HG03103 (cell line): ENCODE data around the gene SUGT1.
A peak's percentile ranks its signal among the peaks of the same experiment; 100 is the strongest.
"Not testable (repeated sequence)": the region's sequence is repeated elsewhere in the genome, so short reads cannot be mapped to it uniquely, and the experiment has no call there.

Experiments
- ATAC-seq: cut with Tn5 transposase; IDR thresholded peaks from one replicate; pipeline ENCODE4 v1.9.1; 2021; ENCODE audit warnings: low read depth; ENCODE audit not compliant: unreplicated experiment

The SUGT1 gene

DNA sequence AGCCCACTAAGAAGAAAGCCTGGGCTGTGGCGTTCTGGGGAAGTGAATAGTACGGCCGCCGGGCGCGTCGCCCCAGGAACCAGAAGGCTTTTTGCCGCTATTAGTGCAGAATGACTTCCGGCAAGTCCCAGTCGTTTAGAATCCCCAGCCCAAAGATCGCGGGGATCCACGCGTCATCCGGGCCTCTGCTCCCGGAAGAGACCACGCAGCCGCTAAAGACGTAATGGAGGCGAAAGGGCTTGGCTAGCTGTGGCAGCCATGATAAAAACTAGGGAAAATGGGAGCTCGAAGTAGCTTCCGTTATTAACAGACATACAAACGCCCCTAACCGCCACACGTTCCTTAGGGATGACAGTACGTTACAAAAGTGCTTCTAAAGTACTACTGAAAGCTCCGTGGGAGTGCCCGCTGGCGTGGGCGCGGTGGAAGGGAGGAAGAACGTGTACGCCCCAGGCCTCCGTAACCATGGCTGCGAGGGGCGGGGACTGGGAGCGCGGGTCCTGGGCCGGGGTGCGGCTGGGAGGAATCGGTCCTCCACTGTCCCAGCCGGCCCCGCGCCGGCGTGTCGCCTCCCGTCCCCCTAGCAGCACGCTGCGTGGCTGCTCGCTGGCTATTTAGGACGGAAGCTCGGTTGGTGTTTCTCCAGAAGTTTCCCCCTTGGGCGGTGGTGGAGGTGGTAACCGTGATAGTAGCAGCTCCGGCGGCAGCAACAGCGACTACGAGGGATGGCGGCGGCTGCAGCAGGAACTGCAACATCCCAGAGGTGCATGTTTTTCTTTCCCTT, at the start of gene SUGT1:
TSS of gene SUGT1 (plus strand) at position 641 of the 784 bp plus-strand sequence. CDS start at position 726, 85 bp downstream.
- ATAC-seq: peak; percentile 90

DNA sequence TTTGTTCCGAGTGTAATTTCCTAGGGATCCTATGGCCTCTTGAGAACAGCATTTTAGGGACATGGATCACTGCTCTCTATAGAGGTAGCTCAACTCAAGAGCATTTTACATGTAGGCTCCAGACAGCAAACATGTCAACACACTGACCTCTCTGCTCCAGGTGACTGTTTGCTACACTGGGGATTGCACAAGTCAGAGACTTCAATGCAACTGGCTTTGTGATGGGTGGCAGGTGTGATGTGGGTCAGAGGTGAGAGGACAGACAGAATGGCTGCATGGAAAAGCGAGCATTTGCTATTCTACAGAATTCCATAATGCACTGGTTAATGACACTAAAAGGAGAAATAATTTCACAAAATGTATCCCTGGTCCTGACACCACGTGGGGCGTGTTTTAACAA, 49.3 kb upstream of the SUGT1 start:
- not testable (repeated sequence) for ATAC-seq

DNA sequence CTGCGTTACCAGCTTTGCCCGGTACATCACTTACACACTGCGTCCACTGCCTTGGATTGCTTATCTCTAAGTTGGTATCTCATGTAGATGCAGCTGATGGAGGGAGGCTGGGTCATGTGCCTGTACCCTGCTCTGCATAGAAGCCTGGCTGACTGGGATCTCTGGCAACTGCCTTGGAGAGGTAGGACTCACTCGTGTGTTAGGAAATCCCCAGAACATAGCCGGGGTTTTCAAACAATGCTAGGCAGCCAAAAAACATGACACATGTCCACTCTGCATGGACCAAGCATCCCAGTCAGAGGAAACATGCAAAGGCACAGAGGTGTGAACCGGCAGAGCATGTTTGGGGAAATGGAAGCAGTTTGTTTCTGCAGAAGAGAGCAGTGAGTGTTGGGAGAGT, 46.5 kb upstream of the SUGT1 start:
- not testable (repeated sequence) for ATAC-seq

DNA sequence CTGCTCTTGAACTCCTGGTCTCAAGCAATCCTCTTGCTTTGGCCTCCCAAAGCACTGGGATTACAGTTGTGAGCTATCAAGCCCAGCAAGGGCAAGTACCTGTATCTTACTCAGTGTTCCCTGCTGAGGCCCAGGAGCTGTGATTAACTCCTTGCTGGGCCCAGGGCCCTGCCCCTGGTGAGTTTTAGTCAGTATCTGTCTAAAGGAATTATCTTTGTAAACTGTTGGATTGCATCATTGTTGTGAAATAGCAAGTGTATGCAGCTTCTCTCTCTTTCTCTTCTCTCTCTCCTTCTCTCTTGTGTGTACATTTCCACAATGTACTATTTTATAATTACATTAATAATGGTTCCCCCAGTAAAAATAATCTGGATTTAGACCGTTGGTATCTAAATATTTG, 45.8 kb upstream of the SUGT1 start:
- not testable (repeated sequence) for ATAC-seq

DNA sequence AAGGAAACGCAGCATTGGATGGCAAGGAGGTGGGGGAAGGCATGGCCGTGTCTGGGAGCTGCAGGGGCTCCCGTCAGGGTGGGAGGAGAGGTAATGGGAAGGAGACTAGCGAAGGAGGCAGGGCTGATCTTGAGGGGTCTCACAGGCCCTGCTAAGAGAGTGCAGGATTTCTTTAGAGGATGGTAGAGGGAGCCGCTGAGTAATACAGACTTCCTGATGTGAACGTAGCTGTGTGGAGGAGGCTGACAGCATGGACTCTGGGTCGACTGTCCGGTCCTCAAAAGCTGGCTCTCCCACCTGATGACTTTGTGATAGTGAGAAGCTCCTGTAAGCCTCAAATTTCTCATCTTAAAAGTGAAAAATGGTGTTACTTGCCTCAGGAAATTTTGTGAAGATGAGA, 44.5 kb upstream of the SUGT1 start:
- not testable (repeated sequence) for ATAC-seq

DNA sequence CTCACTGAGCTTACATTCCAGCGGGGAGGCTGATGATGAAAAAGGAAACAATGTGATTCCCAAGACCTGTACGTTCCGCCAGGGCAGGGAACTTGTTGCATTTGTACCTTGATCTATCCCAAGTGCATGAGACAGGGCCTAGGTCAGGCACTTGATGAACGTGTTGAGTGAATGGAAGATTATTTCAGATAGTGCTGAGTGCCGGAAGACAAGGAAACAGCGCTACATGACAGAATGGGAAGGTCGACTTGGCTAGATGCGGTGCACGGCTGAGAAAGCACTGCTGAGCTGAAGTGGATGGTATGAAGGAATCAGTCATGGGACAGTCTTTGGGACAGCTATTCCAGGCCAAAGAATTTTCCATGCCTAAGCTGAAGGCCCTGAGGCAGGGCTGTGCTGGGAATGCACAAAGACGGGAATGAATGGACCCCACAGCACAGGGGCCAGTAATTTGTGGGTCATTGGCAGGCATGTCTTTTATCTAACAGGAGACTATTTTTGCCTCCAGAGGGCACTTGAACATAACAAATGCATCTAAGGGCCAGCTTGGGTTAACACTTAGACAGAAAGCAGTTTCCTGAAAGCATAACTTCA, 43.5 kb upstream of the SUGT1 start:
- peak; percentile 77 for ATAC-seq

DNA sequence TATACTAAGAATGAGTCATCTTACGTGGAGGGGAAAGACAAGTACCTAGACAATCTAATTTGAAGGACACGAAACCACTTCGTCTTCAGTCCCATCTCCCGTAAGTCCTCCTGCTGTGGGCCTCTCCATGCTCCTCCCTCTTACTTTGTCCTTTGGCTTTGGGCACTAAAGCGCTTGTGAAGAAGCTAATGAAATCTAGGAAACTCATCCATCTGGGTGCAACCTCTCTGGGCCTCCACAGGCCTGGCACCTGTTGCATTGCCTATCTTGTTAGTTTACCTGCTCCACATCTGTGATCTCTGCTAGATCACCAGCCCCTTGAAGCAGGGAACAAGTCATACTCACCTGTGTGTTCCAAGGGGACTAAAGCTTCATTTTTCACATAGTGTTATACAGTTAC, 42.5 kb upstream of the SUGT1 start:
- ATAC-seq: not testable (repeated sequence)

DNA sequence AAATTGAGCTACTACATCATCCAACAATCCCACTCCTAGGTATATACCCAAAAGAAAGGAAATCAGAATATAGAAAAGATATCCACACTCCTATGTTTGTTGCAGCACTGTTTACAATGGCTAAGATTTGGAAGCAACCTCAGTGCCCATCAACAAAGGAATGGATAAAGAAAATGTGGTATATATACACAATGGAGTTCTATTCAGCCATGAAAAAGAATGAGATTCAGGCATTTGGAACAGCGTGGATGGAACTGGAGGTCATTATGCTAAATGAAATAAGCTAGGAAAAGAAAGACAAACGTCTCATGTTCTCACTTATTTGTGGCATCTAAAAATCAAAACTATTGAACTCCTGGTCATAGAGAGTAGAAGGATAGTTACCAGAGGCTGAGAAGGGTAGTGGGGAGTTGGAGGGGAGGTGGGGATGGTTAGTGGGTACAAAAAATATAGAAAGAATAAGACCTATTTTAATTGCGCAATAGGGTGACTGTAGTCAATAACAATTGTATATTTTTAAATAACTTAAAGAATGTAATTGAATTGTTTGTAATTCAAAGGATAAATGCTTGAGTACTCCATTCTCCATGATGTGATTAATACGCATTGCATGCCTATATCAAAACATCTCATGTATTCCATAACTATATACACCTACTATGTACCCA, 37.4 kb upstream of the SUGT1 start:
- ATAC-seq: no peak

DNA sequence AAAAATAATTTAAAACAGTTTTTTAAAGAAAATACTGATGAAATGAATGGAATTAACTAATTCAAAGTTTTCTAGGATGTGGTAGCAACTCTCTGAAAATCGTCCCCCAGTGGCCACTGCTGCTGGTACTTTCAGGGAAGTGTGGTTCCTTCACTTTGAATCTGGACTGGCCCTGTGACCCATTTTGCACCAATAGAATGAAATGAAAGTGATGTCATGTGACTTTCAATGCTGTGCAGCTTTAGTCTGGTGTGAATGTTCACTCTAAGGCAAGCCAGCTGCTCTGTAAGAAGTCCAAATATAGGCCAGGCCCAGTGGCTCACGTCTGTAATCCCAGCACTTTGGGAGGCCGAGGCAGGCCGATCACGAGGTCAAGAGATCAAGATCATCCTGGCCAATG, 36.8 kb upstream of the SUGT1 start:
- no peak for ATAC-seq

DNA sequence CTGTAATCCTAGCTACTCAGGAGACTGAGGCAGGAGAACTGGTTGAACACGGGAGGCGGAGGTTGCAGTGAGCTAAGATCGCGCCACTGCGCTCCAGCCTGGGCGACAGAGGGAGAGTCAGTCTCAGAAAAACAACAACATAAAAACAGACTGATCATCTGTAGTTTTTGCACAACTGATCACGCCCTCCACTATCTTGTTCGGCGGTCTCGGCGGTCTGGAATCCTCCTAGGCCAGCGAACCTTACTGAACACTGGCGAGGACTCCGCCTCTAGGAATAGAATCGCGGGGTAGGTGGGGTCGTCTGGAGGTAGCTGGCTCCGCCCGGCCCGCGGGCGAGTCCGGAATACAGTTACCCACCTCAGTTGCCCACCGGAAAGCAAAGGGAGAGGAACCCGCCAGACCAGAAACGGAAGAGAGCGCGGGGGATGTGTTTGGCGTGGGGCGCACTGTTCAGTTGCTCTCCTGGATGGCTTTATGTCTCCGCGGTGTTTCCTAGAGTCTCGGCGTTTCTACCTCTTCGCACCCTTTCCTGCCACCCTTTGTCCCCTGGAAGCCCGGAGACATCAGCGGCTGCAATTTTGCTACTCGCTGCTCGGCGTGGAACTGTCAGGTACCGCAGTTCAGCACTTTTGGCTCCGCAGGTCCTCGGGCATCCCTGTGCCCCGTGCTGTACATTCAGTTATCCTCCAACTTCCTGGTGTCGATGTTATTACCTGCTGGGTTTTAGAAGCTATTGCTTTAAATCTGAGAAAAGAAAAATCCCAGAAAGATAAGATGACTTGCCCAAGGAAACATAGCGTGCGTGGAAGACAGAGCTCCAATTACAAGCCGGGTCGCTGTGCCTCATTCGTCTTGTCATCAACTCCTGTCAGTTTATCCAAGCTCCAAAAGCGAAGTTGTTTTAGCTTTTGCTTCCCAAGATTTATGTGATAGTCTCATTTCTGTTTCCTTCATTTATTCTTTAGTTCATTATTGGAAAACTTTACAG, 35.3 kb upstream of the SUGT1 start:
- ATAC-seq: peak; percentile 94

DNA sequence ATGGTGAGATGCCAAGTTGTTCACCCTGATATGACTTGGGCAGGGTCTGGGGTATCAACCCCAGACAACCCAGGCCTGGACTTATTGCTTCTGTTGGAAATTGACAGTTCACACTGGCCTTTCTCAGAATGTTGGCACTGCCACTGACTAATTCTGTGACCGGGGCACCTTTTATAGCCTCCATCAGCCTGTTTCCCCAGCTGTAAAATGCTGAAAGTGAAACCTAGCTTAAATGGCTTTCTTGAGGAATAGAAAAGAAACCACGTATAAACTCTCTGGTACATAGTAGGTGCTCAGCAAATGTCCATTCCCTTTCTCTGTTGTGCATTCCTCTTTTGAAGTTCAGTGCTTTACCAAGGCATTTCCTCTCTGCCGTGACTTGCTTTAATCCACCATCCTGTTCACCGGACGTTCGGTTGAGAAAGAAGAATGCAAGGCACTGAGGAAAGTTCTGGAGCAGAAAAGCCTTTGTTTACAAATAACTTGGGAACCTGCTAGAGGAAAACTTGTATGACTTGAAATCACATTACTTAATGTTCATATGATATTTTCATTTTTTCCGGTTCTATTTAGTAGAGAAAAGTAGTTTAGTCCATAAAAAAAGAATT, 21.4 kb upstream of the SUGT1 start:
- ATAC-seq: not testable (repeated sequence)

DNA sequence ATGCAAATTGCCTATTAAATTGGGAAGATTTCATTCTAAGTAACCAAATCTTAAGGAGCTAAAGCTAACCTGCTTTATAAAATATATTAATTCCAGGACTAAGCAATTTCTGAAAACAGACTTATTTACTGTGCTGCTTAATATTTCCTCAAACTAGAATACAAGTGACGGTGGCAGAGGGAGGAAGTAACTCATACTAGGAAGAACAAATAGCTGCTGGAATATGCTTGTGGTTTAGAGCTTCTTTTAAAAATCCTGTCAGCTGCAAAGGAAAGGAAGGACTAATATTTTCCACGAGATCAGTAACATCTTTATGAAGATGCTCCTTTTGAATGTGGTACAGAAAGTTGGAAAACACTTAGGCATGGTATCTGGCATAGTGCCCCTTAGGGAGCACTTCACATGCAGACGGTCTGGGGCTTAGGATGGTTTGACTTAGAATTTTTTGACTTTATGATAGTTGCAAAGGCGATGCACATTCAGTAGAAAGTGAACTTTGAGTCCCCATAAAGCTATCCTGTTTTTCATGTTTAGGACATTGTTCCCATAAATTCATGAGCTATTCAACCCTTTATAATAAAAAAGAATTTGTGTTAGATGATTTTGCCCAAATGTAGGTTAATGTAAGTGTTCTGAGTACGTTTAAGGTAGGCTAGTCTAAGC, 13.8 kb upstream of the SUGT1 start:
- ATAC-seq: no peak

DNA sequence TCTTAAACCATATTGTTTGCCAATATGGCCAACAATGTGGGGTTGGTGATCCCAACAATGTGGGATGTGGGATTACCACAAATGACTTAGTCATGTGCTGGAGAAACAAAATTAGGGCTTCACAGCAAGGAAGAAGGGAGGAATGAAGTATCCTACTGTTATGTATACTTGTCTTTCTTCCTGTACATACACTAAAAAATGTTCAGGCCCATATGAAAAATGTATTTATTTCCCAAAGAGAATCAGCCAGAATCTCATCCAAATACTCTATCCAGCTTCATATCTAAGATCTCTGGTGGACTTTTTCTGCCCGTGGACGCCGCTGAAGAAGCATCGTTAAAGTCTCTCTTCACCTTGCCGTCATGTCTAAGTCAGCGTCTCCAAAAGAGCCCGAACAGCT, 10.5 kb upstream of the SUGT1 start, which contains the start of gene HNRNPA1L2:
TSS of gene HNRNPA1L2 (plus strand) at position 301 of the 400 bp plus-strand sequence. CDS start at position 363, 62 bp downstream.
- no peak for ATAC-seq

DNA sequence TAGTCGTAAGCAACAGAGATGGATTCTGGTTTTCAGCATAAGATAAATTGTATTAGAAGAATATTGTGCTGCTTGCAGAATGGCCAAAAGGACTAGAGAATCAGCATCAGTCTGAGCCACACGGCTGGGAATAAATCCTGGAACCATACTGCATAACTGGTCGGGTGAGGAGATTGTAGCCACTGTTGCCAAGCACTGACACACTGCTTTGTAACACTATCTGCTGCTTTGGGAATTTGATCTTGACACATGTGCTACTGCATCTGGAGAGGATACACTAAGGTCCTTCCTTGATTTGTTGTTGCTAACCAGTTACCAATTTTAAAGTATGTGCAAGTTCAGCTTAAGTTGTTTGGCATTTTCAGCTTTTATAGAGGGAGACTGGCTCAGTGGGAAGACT, 8.5 kb upstream of the SUGT1 start:
- no peak for ATAC-seq

DNA sequence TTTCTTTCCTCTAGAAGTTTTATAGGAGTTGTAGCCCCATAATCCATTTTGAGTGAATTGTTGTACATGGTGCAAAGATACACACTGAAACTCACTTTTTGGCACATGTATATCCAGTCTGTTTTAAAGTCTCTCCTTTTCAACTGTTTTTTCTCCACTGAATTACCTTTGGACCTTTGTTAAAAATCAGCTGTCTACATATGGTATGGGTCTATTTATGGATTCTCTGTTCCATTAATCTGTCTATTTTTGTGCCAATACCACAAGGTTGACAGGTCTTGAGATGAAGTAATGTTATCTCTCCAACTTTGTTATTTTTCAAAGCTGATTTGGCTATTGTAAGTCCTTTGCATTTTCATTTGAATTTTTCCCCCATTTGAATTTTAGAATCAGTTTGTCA, 5.7 kb upstream of the SUGT1 start:
- no peak for ATAC-seq

DNA sequence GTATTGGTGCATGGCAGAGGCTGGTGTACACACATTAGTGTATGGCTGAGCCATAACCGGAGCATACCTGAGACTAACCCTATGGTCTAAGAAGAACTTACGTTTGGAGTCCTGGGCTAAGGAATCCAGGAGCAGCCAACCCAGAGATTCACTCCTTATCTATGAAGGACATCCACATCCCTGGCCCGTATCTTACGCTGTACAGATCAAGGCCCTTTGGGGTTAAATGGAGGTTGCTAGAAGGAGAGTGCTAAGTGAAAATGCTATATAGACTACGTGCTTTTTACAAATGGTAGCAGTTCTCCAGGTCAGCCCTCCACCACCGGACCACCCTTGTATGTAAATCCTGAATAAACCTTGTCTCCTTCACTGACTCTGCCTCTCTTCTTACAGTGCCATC, 1.9 kb upstream of the SUGT1 start:
- no peak for ATAC-seq

DNA sequence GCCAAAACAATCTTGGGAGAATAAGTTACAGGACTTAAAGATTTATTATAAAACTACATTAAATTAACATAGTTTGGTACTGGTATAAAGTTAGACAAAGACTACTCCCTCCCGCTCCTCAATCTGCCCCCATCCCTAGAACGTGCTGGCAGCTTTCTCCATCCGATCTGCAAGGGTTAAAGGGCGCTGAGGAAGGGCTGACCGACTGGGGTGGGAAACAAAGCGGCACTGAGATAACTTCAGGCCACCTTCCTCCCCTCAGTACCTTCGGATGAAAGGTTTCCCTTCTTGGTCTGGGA, 790 bp upstream of the SUGT1 start:
- peak; percentile 2 for ATAC-seq

DNA sequence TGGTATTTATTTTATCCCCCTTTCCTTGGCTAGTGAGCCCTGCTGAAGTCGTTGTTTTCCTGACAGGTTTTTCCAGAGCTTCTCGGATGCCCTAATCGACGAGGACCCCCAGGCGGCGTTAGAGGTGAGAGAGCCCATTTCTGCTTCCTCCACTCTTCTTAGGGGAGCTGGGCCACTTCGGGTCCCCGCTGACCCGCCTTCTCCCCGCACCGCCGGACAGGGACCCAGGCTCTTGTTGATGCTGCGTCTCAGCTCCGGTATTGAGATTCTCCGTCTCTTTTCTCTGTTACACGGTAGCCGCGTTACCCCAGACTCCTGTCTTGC, 306 bp downstream of the SUGT1 start:
- ATAC-seq: peak; percentile 24

DNA sequence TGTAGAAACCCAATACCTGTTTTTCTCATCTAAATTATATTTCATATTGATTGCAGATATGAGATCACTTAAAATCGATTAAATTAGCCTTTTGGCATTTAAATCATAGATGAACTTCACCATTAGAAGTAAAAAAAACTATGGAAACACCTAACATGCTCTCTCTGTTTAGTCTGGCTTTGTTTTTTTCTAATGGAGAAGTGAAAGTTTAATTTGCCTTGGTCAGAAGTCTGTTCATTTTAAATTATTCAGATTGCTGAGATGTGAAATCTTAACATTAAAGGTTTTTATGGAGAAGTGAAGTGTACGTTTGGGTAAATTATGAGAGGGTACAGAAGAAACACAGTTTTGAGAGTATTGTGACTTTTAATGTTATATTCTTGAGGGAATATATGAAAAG, 6.7 kb downstream of the SUGT1 start:
- no peak for ATAC-seq

DNA sequence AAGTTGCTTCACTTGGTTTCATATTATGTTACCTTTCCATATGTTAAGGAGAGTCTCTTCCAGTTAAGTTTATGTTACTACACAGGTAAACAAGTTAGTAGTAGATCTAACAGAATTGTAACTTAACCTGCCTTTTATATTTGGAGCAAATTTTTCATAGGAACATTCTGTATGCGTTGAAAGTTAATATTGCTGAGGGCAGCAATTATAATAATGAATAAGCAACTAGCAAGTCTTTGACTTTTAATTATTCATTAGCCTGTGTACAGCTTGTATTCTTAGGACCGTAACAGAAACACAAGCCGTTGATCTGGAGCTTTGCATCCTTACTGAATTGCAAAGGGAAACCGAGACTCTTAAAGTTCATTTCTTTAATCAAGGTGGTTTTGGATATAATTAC, 11.6 kb downstream of the SUGT1 start:
- no peak for ATAC-seq
